Thyroid gland (tissue), 4 donors: ENCODE data around the gene LRP11.

Experiments
- POLR2A ChIP-seq, 2 donors: fragments of 450-650 bp; IDR thresholded peaks; one replicate each; pipeline ENCODE4 v1.6.1; 2017; ENCODE audit warnings: antibody characterized with exemption in 2 of 2, mild to moderate bottlenecking in 2 of 2, moderate library complexity in 1 of 2
- TF ChIP-seq, protein P1 (sequence below), 6 experiments: fragments of 200-600 bp in 3 of 6; fragments of 450-650 bp in 3 of 6; sonication (generic) in 3 of 6; IDR thresholded peaks; one replicate each; pipeline ENCODE4 v1.5.1; 2016 to 2019; ENCODE audit warnings: antibody characterized with exemption in 6 of 6, mild to moderate bottlenecking in 2 of 6, inconsistent platforms in 1 of 6, moderate library complexity in 1 of 6

DNA sequence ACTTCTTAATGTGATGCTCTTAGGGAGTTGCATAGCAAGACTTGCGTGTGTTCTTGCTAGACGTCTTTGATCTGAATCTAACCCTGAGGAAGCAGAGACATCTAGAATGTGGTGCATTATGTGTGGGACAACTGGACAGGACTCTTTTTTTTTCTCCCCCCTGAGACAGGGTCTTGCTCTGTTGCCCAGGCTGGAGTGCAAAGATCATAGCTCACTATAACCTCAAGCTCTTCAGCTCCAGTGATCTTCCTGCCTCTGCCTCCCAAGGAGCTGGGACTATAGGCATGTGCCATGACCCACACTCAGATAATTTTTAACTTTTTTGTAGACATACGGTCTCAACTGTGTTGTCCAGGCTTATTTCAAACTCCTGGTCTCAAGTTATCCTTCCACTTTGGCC is 80.6 kb downstream of the LRP11 start:
- TF ChIP-seq, protein P1, sequence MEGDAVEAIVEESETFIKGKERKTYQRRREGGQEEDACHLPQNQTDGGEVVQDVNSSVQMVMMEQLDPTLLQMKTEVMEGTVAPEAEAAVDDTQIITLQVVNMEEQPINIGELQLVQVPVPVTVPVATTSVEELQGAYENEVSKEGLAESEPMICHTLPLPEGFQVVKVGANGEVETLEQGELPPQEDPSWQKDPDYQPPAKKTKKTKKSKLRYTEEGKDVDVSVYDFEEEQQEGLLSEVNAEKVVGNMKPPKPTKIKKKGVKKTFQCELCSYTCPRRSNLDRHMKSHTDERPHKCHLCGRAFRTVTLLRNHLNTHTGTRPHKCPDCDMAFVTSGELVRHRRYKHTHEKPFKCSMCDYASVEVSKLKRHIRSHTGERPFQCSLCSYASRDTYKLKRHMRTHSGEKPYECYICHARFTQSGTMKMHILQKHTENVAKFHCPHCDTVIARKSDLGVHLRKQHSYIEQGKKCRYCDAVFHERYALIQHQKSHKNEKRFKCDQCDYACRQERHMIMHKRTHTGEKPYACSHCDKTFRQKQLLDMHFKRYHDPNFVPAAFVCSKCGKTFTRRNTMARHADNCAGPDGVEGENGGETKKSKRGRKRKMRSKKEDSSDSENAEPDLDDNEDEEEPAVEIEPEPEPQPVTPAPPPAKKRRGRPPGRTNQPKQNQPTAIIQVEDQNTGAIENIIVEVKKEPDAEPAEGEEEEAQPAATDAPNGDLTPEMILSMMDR (IDR thresholded peaks at IDR 0.05) = no peak
- no peak for TF ChIP-seq POLR2A (IDR thresholded peaks at IDR 0.05)
